NCI-H1436 (cell line): ENCODE measurements around the gene VAC14.

Experiments used
- DNase-seq: peaks from one replicate; lab custom pipeline; 2025; lab: John Stamatoyannopoulos, UW

The VAC14 gene

DNA sequence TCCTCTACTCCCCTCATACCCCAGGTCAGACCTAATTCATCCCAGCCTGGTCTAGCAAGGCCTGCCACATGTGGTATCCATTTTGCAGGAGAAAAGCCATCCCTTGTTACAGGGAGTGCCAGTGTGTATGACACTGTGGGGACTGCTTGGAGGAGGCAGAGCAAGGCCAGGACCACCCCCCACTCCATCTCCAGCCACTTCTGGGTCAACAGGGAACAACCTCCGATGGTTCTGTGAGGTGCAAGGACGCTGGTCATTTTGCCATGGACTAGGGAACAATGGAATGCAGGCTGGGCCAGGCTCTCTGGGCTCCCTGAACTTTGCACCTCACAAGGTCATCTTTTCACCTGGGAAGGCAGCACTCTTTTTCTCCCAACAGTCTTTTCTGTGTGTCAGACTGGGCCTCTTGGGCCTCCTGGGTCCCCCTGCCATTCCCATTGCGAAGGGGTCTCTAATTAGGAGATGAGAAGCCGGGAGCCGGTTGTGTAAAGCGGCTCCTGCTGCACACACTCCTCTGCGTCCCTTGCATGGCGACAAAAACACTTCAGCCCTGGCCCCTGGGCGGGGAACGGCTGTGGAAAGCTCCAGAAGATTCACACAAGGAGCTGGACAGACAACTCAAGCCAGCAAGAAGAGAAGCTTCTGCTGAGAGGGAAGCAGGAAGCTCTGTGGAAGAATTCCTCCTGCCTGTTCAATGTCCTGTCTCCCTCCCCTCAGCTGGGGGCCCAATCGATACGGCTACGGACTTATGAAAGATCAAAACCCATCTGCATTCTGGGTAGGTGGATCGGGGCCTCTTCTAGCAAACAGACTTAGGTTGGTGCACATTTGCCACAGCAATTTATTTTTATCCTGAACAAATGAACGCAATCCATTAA lies 76.6 kb downstream of the VAC14 start:
- DNase-seq: no peak

DNA sequence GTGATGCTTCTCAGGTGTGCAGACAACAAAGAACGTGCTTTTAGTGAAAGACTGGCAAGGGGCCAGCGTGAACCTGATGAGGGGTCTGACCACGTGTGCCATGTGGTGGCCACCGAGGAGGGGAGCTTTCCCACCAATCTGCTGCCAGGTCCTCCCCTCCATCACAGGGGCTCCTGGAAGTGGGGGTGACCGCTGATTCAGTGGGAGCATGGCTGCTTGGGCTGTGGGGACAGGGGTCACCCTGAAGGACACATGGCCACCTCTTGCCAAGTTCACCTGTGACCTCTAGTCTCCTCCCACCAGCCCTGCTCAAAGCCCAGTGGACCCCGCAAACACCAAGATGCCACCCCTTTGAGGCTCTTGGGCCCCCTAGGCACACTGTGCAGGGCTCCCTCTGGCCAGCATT lies 77.2 kb downstream of the VAC14 start:
- no peak for DNase-seq

DNA sequence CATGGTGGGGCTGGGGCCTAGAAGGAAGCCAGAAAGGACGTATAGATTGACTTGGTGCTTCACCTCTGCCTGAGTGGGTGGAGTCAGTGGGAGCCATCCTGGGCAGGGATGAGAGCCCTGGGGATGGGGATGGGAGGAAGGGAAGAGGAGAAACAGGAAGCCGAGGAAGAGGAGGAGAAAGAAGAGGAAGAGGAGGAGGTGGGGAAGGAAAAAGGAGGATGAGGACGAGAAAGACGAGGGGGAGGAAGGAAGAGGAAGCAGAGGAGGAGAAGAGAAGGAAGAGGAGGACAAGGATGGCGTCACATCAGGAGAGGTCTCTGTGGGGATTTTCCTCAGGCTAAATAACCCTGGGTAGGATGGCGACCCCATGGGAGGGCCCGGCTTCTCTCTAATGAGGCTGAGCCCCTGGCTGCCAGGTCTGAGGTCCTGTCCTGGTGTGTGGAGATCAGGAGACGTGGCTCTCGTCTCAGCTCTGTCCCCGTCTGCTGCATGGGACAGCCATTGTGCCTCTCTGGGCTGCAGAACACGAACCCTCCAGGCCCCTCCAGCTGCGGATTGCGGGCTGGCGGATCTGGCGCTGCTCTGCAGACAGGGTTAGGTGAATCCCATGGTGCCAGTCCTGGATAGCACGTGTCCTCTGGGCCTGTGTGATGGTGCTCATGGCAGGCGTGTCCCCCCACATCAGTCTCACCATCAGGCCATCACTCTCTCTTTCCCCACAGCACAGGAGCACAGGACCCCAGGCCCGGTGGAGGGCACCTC lies 79.6 kb downstream of the VAC14 start:
- DNase-seq: no peak

DNA sequence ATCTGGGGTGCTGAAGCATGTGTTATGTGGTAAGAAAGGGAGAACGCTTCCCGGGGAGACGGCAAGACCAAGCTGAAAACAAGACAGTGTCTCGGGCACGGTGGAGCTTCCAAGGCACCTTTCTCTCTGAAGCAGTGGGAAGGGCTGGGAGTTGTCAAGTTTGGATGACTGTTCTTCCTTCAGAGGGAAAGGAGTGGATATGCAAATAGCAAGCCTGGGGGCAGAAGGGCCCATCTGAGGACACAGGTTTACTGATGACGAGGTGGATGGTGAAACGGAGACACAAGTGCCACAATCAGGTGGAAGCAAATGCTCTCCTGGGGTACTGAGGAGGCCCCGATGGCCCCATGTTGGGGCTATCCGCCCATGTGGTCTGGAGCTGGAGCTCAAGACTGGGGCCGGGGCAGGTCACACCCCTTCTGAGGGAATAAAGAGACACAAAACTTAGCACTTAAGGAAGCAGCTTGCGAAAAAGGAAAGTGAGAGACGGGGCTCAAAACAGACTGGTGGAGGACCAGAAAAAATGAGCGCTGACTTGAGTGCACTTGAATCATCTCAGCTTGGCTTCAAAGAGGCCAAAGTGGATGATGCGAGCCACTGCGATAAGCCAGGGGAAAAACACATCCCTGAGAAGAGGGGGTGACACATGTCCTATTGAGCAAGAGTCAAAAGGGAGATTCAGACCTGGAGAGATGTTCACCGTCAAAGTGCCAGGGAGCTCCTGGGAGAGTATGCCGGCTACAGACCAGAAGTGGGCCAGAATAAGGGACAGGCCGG lies 80.3 kb downstream of the VAC14 start:
- DNase-seq: no peak

DNA sequence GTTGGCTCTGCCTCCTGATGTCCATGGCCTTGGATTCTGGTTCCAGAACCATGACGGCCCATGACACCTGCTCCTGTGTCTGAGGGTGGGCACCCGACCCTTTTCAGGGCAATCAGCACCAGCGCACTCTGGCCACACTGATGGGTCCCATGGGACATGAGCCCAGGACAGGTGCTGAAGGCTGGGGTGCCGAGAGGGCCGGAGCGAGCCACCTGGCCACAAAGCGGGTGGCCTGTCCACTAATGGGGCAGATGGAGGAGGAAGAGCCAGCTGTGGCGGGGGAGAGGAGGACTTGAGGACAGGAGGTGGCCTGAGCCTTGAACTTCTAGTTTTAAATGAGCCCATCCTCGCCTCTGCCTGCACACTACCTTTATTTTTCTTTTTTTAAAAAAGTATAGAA lies 83.9 kb downstream of the VAC14 start:
- no peak for DNase-seq

DNA sequence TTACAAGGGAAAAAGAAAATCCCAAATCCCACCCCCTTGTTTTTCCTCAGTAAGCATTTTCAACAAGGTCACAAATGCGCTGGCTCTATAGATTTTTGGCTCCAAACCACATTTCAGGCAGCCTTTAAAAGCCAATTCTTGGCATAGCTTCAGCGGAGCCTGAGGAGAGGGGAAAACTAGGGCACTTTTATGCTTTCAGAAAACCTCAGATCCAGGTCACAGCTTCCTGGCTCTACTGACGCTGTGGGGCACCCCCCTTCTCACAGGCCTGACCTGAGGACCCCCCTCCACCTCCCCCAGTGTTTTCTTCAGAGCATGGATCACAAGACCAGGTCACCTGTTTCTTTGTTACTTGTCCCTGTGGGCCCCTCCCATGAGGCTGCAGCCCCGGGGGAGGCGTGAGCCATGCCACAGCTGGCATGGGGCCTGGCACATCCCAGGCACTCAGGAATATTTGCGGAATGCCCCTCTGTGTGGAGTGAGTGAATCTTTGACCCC lies 85.0 kb downstream of the VAC14 start:
- no peak for DNase-seq

DNA sequence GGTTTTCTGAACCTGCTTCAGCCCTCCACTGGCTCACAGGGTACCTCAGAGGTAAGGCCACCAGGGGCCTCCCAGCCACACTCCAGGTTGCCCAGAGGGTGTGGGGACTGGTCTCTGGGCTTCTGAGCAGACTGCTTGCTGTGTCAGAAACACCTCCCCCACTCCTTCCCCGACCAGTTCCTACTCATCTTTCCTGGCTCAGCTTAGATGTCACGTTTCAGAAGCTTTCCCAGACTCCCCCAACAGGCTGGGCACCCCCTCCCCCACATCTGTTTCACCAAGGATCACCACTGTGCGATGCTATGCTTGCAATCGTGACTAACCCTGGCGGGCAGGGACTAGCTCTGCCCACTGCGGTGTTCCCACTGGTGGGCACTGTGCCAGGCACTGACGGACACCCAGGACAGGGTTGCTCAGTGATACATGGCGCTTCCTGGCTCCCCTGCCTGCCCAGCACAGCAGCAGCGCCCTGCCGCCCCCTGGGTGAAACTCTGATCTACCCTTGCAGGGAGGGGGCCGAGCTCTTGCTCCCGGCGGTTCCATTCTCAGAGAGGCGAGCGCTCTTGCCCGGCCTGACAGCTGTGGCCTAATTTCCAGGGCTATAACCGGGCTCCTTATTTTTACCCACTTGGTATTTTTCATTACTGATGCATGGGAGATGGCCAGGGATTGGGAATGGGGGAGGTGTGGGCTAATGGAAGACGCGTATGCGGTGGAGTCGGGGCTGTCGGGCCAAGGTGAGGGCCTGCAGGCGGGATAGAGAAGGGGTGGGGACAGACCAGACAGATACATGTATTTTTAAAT lies 85.7 kb downstream of the VAC14 start:
- no peak for DNase-seq

DNA sequence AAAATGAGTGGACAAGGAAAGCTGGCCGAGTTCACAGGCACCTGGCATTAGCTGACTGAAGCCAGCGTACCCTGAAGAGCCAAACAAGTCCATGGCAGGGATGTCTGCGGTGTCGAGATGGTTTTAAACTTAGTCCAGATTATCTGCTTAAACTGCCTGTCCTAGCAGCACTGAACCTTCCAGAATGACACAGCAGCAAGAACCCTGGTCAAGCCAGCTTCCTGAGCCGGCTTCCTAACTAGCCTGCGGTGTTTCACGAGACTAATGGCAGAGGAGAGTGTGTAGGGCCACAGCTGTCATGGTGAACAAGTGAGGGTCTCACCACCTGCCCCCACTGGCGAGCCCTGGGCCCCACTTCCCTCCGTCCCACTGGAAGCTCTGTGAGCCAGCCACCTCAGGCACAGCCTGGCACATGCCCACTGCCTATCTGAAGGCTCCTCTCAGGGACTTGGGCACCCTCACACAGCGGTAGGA lies 86.3 kb downstream of the VAC14 start:
- DNase-seq: no peak

DNA sequence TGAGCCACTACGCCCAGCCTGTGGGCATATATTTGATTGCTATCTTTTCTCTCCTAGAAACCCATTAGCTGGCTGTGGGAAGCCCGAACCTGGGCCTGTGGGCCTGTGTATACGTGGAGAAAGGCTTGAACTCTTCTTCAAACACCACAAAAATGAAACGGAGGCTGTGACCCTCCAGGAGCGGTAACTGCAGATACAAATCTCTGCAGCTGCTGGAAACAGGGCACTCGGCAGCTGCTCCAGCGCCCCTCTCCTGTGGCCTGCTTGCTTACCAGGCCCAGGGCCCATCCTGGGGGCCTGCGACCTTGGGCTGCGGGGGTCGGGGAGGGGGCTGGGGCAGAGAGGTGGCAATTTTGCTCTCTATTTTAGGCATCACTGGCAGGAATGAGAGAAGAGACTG lies 87.1 kb downstream of the VAC14 start:
- DNase-seq: no peak

DNA sequence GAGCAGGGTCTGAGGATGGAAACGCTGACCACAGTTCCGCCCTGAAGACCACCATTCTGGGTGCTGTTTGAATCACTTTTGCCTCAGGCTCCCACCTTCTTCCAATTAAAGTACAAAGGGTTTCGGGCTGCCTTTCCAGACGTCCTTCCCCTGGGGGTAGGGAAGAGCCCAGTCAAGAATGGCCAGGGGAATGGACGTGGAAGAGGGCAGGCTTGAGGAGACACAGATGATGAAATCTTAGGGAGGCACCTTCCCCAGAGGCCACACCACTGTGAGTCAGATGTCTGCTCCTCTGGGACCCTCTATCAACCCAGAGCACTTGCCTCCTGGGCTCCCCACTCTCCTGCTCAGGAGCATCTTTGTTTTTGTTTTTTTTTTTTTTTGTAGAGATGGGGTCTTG lies 87.6 kb downstream of the VAC14 start:
- no peak for DNase-seq

DNA sequence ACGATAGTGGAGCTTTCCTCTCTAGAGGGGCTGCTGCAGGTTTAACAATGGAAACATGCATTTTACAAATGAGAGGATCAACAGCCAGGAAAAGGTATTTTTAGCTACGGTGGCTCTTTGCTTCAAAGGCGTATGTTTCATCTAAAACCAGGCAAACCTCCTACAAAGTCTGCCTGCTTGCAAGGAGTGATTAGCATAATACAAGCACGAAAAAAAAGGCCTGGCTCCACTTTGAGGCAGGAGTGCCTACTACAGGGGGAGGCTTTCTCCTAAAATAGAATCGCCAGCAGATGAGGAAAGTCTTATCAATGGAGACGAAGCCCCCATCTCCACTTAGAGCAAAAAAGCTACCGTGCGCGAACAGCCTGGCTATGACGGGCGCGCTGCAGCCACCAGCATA lies 88.0 kb downstream of the VAC14 start:
- DNase-seq: no peak

DNA sequence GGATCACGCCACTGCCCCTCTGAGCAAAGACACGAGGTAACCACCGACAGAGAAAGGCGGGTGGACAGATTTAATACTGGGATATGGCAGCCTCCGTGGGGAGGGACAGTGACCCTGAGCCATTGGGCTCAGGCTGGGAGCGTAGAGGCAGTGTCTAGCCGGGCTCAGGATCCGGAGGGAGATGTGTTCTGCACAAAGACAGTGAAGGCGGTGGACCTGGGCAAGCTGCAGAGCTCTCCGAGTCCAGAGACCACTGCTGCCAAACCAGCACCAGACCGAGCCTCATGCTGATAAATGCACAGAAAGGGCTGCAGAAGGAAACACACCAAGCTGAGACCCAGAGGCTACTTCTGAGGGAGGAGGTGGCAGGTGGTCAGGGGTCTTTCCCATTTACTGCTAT lies 88.6 kb downstream of the VAC14 start:
- no peak for DNase-seq

DNA sequence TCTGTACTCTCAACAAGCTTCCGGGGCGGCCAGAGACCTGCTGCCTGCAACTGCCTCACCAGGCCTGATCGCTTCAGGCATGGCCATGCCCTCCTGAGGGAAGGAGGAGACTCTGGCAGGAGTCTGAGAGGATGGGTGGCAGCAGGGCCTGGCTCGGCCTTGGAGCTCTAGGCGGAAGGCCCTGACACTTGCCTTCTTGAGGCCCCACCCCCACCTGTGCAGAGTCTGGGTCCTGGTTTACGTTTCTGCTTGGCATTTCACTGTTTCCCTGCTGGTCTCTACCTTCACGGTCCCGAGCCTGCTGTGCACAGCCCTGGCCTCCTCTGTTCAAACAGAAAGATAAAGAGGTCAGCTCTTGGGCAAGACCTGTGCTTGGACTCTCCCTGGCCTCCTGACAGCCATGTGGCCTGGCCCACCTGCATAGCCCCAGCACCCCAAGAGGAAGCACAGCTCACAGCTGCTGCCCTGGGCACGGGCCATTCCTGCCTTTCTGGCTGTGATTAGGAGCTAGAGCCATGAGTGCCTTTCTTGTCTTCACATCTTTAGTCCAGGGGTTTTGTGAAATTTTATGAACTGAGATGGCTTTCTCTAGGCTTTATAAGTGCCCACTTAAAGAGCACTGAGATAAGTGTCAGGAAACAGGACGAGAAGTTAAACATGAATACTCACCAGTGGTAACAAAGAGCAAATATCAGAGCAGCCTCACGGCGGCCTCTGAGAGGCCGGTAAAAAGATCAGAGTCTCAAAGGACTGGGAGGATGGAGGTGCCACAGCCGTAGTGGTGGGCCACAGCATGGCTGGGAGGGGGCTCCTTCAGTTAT lies 89.5 kb downstream of the VAC14 start:
- DNase-seq: no peak

DNA sequence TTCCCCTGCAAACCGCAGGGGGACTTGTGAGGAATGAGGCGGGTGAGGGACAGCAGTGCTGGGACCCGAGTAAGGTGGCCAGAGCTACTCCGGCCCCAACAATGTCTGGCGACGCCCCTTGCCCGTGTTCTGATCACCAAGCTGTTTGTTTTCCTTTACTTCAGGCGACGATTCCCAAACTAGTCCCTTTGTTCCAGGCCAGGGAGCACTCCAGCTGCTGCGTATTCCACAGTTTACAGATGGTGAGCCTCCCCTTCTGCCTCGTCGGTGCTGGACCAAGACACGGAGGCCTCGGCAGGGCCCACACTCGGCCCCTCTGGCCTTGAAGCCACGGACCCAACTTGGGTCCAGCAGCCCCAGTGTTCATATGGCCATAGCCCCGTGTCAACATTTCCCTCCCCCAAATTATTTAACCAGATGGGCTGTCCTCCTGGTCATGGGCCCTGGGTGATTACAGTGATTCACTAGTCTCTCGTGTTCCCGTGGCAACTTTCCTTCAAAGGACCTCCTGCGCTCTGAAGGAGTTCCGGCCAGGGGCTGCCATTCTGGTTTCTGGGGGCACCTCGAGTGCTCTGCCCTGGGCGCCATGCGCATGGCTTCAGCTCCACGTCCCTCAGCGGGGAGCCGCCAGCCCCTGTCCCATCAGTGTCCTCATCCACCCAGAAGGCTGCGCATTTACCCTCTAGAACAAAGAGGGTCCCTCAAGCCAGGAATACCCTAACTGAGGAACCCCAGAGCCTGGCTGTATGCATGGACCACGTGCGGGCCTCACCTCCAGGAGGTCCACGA lies 90.3 kb downstream of the VAC14 start:
- no peak for DNase-seq

DNA sequence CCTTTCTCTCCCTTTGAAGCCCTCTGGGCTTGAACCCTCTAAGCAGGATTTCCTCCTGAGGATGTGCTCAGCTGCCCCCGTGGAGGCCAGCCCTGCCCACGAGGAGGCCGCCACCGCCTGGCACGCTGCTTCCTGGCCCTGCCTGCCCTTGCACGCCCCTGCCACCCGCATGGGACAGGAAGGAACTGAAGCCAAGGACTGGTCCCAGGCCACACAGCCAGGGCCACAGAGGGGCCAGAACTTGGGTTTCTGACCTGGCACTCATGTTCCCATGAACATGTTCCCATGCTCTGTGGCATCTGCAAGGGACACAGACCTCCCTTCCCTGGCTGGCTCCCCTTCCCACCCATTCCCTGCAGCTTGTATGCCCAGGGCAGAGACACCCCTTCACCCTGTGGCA lies 91.0 kb downstream of the VAC14 start:
- DNase-seq: no peak

DNA sequence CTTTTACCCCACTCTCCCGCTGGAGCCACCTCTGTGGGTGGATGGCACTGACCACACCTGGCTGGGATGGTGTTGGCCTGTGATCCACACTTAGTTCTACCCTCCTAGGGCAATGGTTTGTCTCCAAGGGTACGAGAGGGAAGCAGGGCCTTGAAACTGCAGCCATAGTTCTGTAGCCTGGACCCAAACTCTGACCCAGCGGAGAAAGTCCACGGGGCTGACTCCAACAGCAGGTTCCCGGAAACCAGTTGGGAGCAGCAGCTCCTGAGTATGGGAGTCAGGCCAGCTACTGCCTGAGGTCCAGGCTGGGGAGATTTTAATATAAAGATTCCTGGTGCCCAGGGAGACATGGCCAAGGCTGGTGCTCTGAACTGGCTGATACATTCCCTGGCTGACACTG lies 91.5 kb downstream of the VAC14 start:
- no peak for DNase-seq

DNA sequence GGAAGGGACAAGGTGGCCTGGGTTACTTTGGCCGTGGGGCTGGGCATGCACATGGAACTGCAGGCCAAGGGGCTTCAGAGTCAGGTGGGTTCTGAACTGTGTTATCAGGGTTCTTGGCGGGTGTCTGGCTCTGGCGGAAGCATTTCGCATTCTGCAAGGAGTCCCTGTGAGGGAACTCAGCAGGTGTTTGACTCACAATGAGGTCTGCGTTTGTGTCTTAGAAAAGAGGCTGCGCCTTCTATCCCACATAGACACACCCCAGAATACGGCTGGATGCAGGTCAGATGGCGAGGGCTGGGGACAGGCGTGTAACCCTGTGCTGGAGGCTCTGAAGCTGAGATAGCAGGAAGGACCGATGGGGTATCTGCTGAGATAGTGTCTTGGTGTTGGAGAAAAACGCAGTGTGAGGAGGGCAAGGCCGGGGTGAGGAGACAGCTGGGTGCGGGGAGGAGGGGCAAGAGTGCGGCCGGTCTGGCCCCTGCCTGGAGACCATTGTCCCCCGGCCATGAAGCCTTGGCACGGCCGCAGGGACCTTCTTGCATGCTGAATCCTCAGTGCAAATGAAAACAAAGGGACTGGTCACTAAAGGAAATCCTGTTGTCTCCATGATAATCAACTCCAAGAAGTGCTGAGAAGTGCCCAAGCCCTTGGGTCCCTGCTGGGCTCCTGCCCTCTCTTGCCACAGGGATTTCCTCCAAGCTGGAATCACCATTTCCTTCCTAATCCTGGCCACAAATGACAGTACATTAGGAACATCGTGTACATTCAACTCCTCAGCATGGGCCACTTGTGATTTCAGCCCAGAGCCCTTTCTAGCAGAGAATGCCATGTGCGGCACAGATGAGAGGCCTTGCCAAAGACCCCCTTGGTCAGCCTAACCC lies 92.4 kb downstream of the VAC14 start:
- DNase-seq: no peak

DNA sequence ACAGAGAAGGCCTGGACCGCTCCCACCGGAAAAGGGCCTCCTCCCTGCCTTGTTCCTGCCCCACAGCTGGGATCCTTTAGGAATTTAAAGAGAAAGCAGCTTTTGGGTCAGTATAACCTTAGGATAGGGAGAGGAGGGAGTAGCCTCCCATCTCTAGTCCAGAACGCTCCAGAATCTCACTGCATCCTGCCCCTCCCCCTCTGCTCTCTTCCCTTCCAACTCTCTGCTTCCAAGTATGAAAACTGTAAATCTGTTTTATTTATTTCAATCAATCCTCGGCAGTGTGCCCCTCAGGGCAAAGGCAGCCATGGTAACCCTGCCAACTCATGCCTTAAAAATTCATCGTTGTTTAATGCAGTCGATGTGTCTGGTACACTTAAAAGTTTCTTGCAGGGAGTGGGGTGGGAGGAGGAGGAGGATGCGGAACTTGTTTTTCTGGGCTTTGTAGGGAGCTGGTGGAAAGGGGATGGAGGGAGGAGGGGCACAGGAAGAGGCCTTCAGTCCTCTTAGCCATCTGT lies 94.0 kb downstream of the VAC14 start:
- DNase-seq: no peak

DNA sequence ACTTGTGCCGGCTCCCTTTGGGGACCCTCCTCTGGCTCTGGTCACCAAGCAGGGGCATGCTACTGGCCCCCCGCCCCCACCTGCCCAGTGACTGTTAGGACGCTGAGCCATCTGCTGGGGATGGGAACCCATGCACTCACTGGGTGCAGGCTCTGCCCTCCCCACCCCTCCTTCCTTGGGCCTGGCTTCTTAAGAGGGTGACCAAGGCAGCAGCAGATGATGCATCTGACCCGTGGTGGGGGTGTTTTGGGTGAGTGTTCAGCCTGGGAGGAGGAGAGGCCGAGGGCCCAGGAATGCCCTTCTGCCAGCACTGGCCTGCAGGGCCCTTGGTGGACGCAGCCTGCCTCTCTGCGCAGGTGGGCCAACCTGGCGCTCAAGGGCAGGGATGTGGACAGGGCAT lies 95.9 kb downstream of the VAC14 start:
- DNase-seq: no peak
